HepG2 (cell line): Measurements from ENCODE around the gene GFER. TPM values are rescaled to one million over a fixed set of nuclear protein-coding genes. Genes with fewer than 3 reads are reported as not detected.
A peak's percentile ranks its signal among the peaks of the same experiment; 100 is the strongest.

Experiments used
- ATF3 ChIP-seq: sonication (generic); formaldehyde crosslinking; IDR thresholded peaks from 2 replicates; pipeline ENCODE4 v1.4.0; 2020; ENCODE audit warnings: missing genetic modification reagents
- ATF7-NPFF ChIP-seq: sonication (generic); formaldehyde crosslinking; IDR thresholded peaks from 2 replicates; pipeline ENCODE4 v1.8.1; 2023; ENCODE audit warnings: mild to moderate bottlenecking, low read depth, missing genetic modification reagents, moderate library complexity
- CREB3 ChIP-seq: sonication (generic); formaldehyde crosslinking; IDR thresholded peaks from 2 replicates; pipeline ENCODE4 v1.5.0; 2020; ENCODE audit warnings: missing genetic modification reagents
- DMTF1 ChIP-seq: sonication (generic); formaldehyde crosslinking; IDR thresholded peaks from 2 replicates; pipeline ENCODE4 v1.4.0; 2020; ENCODE audit warnings: mild to moderate bottlenecking, missing genetic modification reagents
- DRAP1 ChIP-seq: IDR thresholded peaks from 2 replicates; pipeline ENCODE4 v1.6.1; 2016; ENCODE audit warnings: missing genetic modification reagents, missing compliant biosample characterization
- E2F5 ChIP-seq: sonication (generic); formaldehyde crosslinking; conservative IDR thresholded peaks from 2 replicates; pipeline ENCODE4 v1.4.0; 2020; ENCODE audit warnings: missing genetic modification reagents
- EED ChIP-seq: sonication (generic); formaldehyde crosslinking; IDR thresholded peaks from 2 replicates; pipeline ENCODE4 v1.5.0; 2020; ENCODE audit warnings: mild to moderate bottlenecking, missing genetic modification reagents
- FIP1L1 ChIP-seq: fragments of 200-400 bp; formaldehyde crosslinking; IDR thresholded peaks from 2 replicates; pipeline ENCODE4 v1.6.1; 2018; ENCODE audit warnings: low read depth, mild to moderate bottlenecking, low read length, moderate library complexity, borderline replicate concordance; ENCODE audit not compliant: insufficient read depth
- IRX3 ChIP-seq: sonication (generic); formaldehyde crosslinking; IDR thresholded peaks from 2 replicates; pipeline ENCODE4 v1.8.1; 2023; ENCODE audit warnings: mild to moderate bottlenecking, low read depth, missing genetic modification reagents, borderline replicate concordance
- ISL2 ChIP-seq: sonication (generic); formaldehyde crosslinking; IDR thresholded peaks from 2 replicates; pipeline ENCODE4 v1.5.0; 2020; ENCODE audit warnings: missing genetic modification reagents
- KAT8 ChIP-seq: IDR thresholded peaks from 2 replicates; pipeline ENCODE4 v1.6.1; 2016; ENCODE audit warnings: missing genetic modification reagents, missing compliant biosample characterization
- PAWR ChIP-seq: sonication (generic); formaldehyde crosslinking; IDR thresholded peaks from 2 replicates; pipeline ENCODE4 v1.4.0; 2020; ENCODE audit warnings: missing genetic modification reagents, mild to moderate bottlenecking, borderline replicate concordance
- POLR2G ChIP-seq: fragments of 200-400 bp; formaldehyde crosslinking; IDR thresholded peaks from 2 replicates; pipeline ENCODE4 v1.6.1; 2018; ENCODE audit warnings: mild to moderate bottlenecking, low read depth, low read length, moderate library complexity
- RCOR2 ChIP-seq: IDR thresholded peaks from 2 replicates; pipeline ENCODE4 v1.6.1; 2016; ENCODE audit warnings: missing biosample characterization, missing genetic modification reagents
- SUZ12 ChIP-seq: fragments of 150-350 bp; IDR thresholded peaks from 2 replicates; pipeline ENCODE4 v1.6.1; 2014; ENCODE audit warnings: low read depth, low read length
- TOE1 ChIP-seq: sonication (generic); formaldehyde crosslinking; IDR thresholded peaks from 2 replicates; pipeline ENCODE4 v1.4.0; 2020; ENCODE audit warnings: mild to moderate bottlenecking, missing genetic modification reagents
- TP53 ChIP-seq: sonication (generic); formaldehyde crosslinking; conservative IDR thresholded peaks from 2 replicates; pipeline ENCODE4 v1.4.0; 2020; ENCODE audit warnings: missing genetic modification reagents
- ZBTB14 ChIP-seq: sonication (generic); formaldehyde crosslinking; IDR thresholded peaks from 2 replicates; pipeline ENCODE4 v1.4.0; 2020; ENCODE audit warnings: missing genetic modification reagents
- ZFP1 ChIP-seq: IDR thresholded peaks from 2 replicates; pipeline ENCODE4 v1.6.1; 2016
- ZFP36L1 ChIP-seq: sonication (generic); formaldehyde crosslinking; IDR thresholded peaks from 2 replicates; pipeline ENCODE4 v1.8.0; 2022; ENCODE audit warnings: mild to moderate bottlenecking, missing genetic modification reagents, moderate library complexity
- ZNF572 ChIP-seq: sonication (generic); formaldehyde crosslinking; IDR thresholded peaks from 2 replicates; pipeline ENCODE4 v1.5.1; 2020; ENCODE audit warnings: mild to moderate bottlenecking, missing genetic modification reagents
- ZNF660 ChIP-seq: sonication (generic); formaldehyde crosslinking; IDR thresholded peaks from 2 replicates; pipeline ENCODE4 v1.5.1; 2020; ENCODE audit warnings: mild to moderate bottlenecking, low read depth, missing genetic modification reagents, borderline replicate concordance
- ZNF766 ChIP-seq: sonication (generic); formaldehyde crosslinking; IDR thresholded peaks from 2 replicates; pipeline ENCODE4 v1.5.0; 2020; ENCODE audit warnings: missing genetic modification reagents, borderline replicate concordance
- ZNF775 ChIP-seq: sonication (generic); formaldehyde crosslinking; IDR thresholded peaks from 2 replicates; pipeline ENCODE4 v1.4.0; 2020; ENCODE audit warnings: missing genetic modification reagents, mild to moderate bottlenecking, moderate library complexity, borderline replicate concordance
- ZNF879 ChIP-seq: sonication (generic); formaldehyde crosslinking; IDR thresholded peaks from 2 replicates; pipeline ENCODE4 v1.8.1; 2023; ENCODE audit warnings: missing genetic modification reagents
- polyA plus RNA-seq, 8 experiments: library from polyadenylated mRNA; depleted of rRNA in 3 of 8; stranded (reverse) in 7 of 8; unstranded in 1 of 8; fragments of >200 nt; fragmentation: Illumina TruSeq in 4 of 8; extraction: Trizol in 4 of 8; gene quantifications; 2 replicates each; pipeline versions ENCODE4 v1.2.1 to v1.2.3, GENCODE V29; 2011 to 2016; ENCODE audit warnings: low read depth in 4 of 8, missing spikeins in 1 of 8, mixed read lengths in 1 of 8; ENCODE audit not compliant: insufficient read depth in 1 of 8
- total RNA-seq, 5 experiments: library from RNA; depleted of rRNA; stranded (reverse); fragments of >200 nt; fragmentation: Illumina TruSeq; extraction: Trizol; gene quantifications; 2 replicates each; pipeline ENCODE4 v1.2.3, GENCODE V29; 2016; ENCODE audit warnings: low read depth in 1 of 5

Gene GFER
- total and polyA plus RNA-seq, 2 of the 13 experiments (the other 11 are each of a cell fraction or from before 2014, with no cell fraction given) = 28.6 to 71.7 TPM

- no peak for TF ChIP-seq ZNF660 (CRISPR knock-in tag)
- no peak for TF ChIP-seq ZFP36L1
- TF ChIP-seq ZFP1 (CRISPR knock-in tag) = no peak
- TF ChIP-seq POLR2G = peak; percentile 84
- no peak for TF ChIP-seq TOE1
- TF ChIP-seq ISL2 = peak; percentile 33; the same call in 1 of the 2 replicates
- peak; percentile 9 for TF ChIP-seq DRAP1 (CRISPR knock-in tag)
- no peak for TF ChIP-seq DMTF1 (CRISPR knock-in tag)
- peak; percentile 58; the same call in 1 of the 2 replicates for TF ChIP-seq ZBTB14 (CRISPR knock-in tag)
- TF ChIP-seq EED (CRISPR knock-in tag) = no peak
- TF ChIP-seq ZNF766 (CRISPR knock-in tag) = no peak; the same call in 1 of the 2 replicates
- no peak for TF ChIP-seq FIP1L1
- TF ChIP-seq PAWR = no peak
- TF ChIP-seq ZNF879 (CRISPR knock-in tag) = no peak; the same call in 1 of the 2 replicates
- no peak for TF ChIP-seq TP53 (CRISPR knock-in tag)
- TF ChIP-seq CREB3 (CRISPR knock-in tag) = no peak
- TF ChIP-seq IRX3 (CRISPR knock-in tag) = no peak
- no peak for TF ChIP-seq ZNF775 (CRISPR knock-in tag)
- TF ChIP-seq ZNF572 = no peak
- TF ChIP-seq E2F5 = no peak
- TF ChIP-seq KAT8 (CRISPR knock-in tag) = peak; percentile 86
- no peak; the same call in 1 of the 2 replicates for TF ChIP-seq ATF7-NPFF (CRISPR knock-in tag)
- TF ChIP-seq SUZ12 = no peak
- TF ChIP-seq ATF3 (CRISPR knock-in tag) = 0 out of 2 replicates have a peak, but pooled peaks have one; percentile 21
- no peak for TF ChIP-seq RCOR2 (CRISPR knock-in tag)
Observed at GRCh38 chr16:2009791-2010510, 26.0 kb downstream of the GFER start, which contains the start of gene ZNF598 (continued).
